WI38 (cell line): ENCODE results near the gene RPL31.

ENCODE experiments used
- H3K4me3 ChIP-seq: 2 replicates; pipeline ENCODE4 v1.5.1; 2011; ENCODE audit warnings: low read depth, mild to moderate bottlenecking, control low read depth, low read length
- CTCF ChIP-seq: IDR thresholded peaks from 2 replicates; pipeline ENCODE4 v1.5.1; 2012; ENCODE audit warnings: low read depth, mild to moderate bottlenecking, control low read depth, low read length

The RPL31 gene

GRCh38 chr2:100965596-100965995 is 36.5 kb upstream of the RPL31 start:
- no peak for TF ChIP-seq CTCF
- H3K4me3 ChIP-seq: no peak overlapping the region

- no peak for TF ChIP-seq CTCF
Measured at GRCh38 chr2:100967716-100968115, 34.4 kb upstream of the RPL31 start.

GRCh38 chr2:100968146-100969145 is 33.6 kb upstream of the RPL31 start:
- no peak overlapping the region for H3K4me3 ChIP-seq
- TF ChIP-seq CTCF: no peak

More at GRCh38 chr2:100967716-100968115, 34.4 kb upstream of the RPL31 start:
- no peak overlapping the region for H3K4me3 ChIP-seq

GRCh38 chr2:100969998-100970397 is 32.1 kb upstream of the RPL31 start:
- no peak for TF ChIP-seq CTCF
- no peak overlapping the region for H3K4me3 ChIP-seq

GRCh38 chr2:100971221-100971620 is 30.9 kb upstream of the RPL31 start:
- no peak overlapping the region for H3K4me3 ChIP-seq
- no peak for TF ChIP-seq CTCF

- H3K4me3 ChIP-seq: no peak overlapping the region
- TF ChIP-seq CTCF: no peak
Measured at GRCh38 chr2:100972452-100972851, 29.6 kb upstream of the RPL31 start.
